Neural progenitor cell (in vitro differentiated cells): ENCODE data around the gene RPS28.

Experiments
- EZH2 ChIP-seq: fragments of 200-600 bp; sonication (generic); IDR thresholded peaks from 2 replicates; pipeline ENCODE4 v1.6.1; 2017; ENCODE audit warnings: antibody characterized with exemption, mild to moderate bottlenecking, moderate library complexity
- EZH2phosphoT487 ChIP-seq: fragments of 200-600 bp; sonication (generic); IDR thresholded peaks from 2 replicates; pipeline ENCODE4 v1.6.1; 2017; ENCODE audit warnings: antibody characterized with exemption
- TF ChIP-seq, protein P1 (sequence below): fragments of 200-600 bp; sonication (generic); IDR thresholded peaks from 2 replicates; pipeline ENCODE4 v1.5.1; 2017; ENCODE audit warnings: antibody characterized with exemption, mild to moderate bottlenecking

DNA sequence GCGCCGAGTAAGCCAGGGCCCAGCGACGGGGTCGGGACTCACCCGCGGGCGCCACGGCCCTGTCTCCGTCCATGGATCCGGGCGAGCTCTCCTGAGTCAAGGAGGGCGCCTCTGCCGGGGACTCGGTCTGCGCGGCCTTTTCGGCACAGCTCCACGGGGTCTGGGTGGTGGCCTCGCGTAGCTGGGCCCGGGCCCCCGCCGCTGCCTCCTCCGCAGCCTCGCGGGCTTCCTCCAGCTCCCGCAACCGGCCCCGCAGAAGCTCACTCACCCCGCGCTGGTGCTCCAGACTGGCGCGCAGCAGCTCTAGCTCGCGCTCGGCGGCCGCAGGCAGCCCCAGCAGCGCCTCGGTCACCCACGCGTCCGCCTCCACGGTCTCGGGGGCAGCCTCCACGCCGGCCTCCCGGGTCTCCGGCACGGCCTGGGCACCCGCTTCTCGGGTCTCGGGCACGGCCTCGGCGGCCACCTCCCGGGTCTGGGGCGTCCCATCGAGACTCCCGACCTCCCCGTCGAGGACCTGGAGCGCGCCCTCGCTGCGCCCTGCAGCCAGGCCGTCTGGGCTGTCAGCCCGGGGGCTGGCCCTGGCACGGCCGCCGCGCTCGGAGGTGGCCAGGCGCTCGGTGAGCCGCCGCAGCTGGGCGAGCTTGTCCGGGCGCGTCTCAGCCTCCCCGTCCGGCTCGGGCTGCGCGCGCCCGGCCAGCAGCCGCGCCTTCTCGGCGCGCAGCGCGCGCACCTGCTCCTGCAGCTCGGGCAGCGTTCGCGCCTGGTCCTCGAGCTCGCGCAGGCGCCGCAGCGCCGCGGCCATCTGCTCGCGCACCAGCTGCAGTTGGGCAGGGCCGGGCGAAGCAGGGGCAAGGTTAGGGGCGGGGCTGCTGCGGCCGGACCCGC is 13.4 kb downstream of the RPS28 start:
- TF ChIP-seq, protein P1, sequence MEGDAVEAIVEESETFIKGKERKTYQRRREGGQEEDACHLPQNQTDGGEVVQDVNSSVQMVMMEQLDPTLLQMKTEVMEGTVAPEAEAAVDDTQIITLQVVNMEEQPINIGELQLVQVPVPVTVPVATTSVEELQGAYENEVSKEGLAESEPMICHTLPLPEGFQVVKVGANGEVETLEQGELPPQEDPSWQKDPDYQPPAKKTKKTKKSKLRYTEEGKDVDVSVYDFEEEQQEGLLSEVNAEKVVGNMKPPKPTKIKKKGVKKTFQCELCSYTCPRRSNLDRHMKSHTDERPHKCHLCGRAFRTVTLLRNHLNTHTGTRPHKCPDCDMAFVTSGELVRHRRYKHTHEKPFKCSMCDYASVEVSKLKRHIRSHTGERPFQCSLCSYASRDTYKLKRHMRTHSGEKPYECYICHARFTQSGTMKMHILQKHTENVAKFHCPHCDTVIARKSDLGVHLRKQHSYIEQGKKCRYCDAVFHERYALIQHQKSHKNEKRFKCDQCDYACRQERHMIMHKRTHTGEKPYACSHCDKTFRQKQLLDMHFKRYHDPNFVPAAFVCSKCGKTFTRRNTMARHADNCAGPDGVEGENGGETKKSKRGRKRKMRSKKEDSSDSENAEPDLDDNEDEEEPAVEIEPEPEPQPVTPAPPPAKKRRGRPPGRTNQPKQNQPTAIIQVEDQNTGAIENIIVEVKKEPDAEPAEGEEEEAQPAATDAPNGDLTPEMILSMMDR = no peak
- TF ChIP-seq EZH2 (peak; percentile 25), EZH2phosphoT487 (peak; percentile 81)
